ENCODE measurements around the gene RNLS.

GRCh38 chr10:88374392-88375175 is 208.5 kb downstream of the RNLS start:
- TF ChIP-seq, protein P1, sequence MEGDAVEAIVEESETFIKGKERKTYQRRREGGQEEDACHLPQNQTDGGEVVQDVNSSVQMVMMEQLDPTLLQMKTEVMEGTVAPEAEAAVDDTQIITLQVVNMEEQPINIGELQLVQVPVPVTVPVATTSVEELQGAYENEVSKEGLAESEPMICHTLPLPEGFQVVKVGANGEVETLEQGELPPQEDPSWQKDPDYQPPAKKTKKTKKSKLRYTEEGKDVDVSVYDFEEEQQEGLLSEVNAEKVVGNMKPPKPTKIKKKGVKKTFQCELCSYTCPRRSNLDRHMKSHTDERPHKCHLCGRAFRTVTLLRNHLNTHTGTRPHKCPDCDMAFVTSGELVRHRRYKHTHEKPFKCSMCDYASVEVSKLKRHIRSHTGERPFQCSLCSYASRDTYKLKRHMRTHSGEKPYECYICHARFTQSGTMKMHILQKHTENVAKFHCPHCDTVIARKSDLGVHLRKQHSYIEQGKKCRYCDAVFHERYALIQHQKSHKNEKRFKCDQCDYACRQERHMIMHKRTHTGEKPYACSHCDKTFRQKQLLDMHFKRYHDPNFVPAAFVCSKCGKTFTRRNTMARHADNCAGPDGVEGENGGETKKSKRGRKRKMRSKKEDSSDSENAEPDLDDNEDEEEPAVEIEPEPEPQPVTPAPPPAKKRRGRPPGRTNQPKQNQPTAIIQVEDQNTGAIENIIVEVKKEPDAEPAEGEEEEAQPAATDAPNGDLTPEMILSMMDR (IDR thresholded peaks at IDR 0.05; ENCODE audit: low read depth, low read length): no peak
- TF ChIP-seq EZH2phosphoT487 (IDR thresholded peaks at IDR 0.05; ENCODE audit: low read depth): no peak
